IPS-11a (cell line): ENCODE results near the gene ROBO3.

Experiments used
- H3K4me3 ChIP-seq: one replicate; pipeline ENCODE4 v1.5.1; 2013; ENCODE audit warnings: low read depth, low read length, control low read depth

Gene ROBO3

GRCh38 chr11:124865181-124865901, at the start of gene ROBO3:
ROBO3 (plus strand) TSS chr11:124865432; CDS start chr11:124865578, 146 bp downstream.
- H3K4me3 ChIP-seq: peak within 1 kb of the TSS; percentile 29

GRCh38 chr11:124817036-124817435, 48.2 kb upstream of the ROBO3 start:
- H3K4me3 ChIP-seq: no peak overlapping the region

GRCh38 chr11:124821995-124822730, 43.1 kb upstream of the ROBO3 start:
- no peak overlapping the region for H3K4me3 ChIP-seq

- H3K4me3 ChIP-seq: no peak overlapping the region
Observed at GRCh38 chr11:124823512-124824376, 41.5 kb upstream of the ROBO3 start.

GRCh38 chr11:124825876-124826275, 39.4 kb upstream of the ROBO3 start:
- no peak overlapping the region for H3K4me3 ChIP-seq

GRCh38 chr11:124829986-124830385, 35.2 kb upstream of the ROBO3 start:
- no peak overlapping the region for H3K4me3 ChIP-seq

- no peak overlapping the region for H3K4me3 ChIP-seq
Observed at GRCh38 chr11:124830749-124831148, 34.5 kb upstream of the ROBO3 start.

- H3K4me3 ChIP-seq: no peak overlapping the region
Observed at GRCh38 chr11:124831897-124832296, 33.3 kb upstream of the ROBO3 start.

- no peak overlapping the region for H3K4me3 ChIP-seq
Observed at GRCh38 chr11:124832571-124832970, 32.7 kb upstream of the ROBO3 start.

GRCh38 chr11:124834526-124835180, 30.6 kb upstream of the ROBO3 start:
- no peak overlapping the region for H3K4me3 ChIP-seq

- H3K4me3 ChIP-seq: no peak overlapping the region
Observed at GRCh38 chr11:124835918-124836317, 29.3 kb upstream of the ROBO3 start.

GRCh38 chr11:124837491-124837856, 27.8 kb upstream of the ROBO3 start:
- no peak overlapping the region for H3K4me3 ChIP-seq

- no peak overlapping the region for H3K4me3 ChIP-seq
Observed at GRCh38 chr11:124838805-124839127, 26.5 kb upstream of the ROBO3 start.

GRCh38 chr11:124839128-124839971, 25.9 kb upstream of the ROBO3 start:
- peak overlapping the region; percentile 13 for H3K4me3 ChIP-seq

GRCh38 chr11:124839972-124840621, 25.1 kb upstream of the ROBO3 start:
- peak overlapping the region; percentile 13 for H3K4me3 ChIP-seq

GRCh38 chr11:124840666-124841065, 24.6 kb upstream of the ROBO3 start:
- H3K4me3 ChIP-seq: no peak overlapping the region

- H3K4me3 ChIP-seq: no peak overlapping the region
Observed at GRCh38 chr11:124841201-124841600, 24.0 kb upstream of the ROBO3 start.

- no peak overlapping the region for H3K4me3 ChIP-seq
Observed at GRCh38 chr11:124841840-124842239, 23.4 kb upstream of the ROBO3 start.

GRCh38 chr11:124842305-124842704, 22.9 kb upstream of the ROBO3 start:
- H3K4me3 ChIP-seq: no peak overlapping the region

- no peak overlapping the region for H3K4me3 ChIP-seq
Observed at GRCh38 chr11:124843616-124843910, 21.7 kb upstream of the ROBO3 start.
